Heart left ventricle (tissue), 16 donors: Measurements from ENCODE around the gene SIGLEC5. TPM values are rescaled to one million over a fixed set of nuclear protein-coding genes. Genes with fewer than 3 reads are reported as not detected.
A peak's percentile ranks its signal among the peaks of the same experiment; 100 is the strongest.
"Not testable (repeated sequence)": the region's sequence is repeated elsewhere in the genome, so short reads cannot be mapped to it uniquely, and the experiment has no call there.

Source experiments
- ATAC-seq, 4 donors: fragments of 200-7000 bp; cut with Tn5 transposase; one replicate each; pipeline ENCODE4 v1.9.1; 2020 to 2022; ENCODE audit warnings: moderate library complexity in 4 of 4, mild to moderate bottlenecking in 3 of 4, moderate number of reproducible peaks in 1 of 4
- DNase-seq, 5 donors: peaks; one replicate each; pipeline ENCODE4 v3.0.0-alpha.2; 2020
- H3K27ac ChIP-seq, 12 donors: fragments of 200-600 bp; sonication (generic) in 4 of 12; one replicate each; pipeline versions ENCODE4 v1.5.0 to v1.8.0; 2016 to 2022; ENCODE audit warnings: mild to moderate bottlenecking in 2 of 12
- H3K27me3 ChIP-seq, 9 donors: fragments of 200-600 bp; sonication (generic) in 2 of 9; one replicate each; pipeline versions ENCODE4 v1.5.1 to v1.8.0; 2016 to 2022; ENCODE audit warnings: mild to moderate bottlenecking in 3 of 9
- H3K36me3 ChIP-seq, 9 donors: fragments of 200-600 bp; sonication (generic) in 2 of 9; one replicate each; pipeline versions ENCODE4 v1.5.0 to v1.8.0; 2018 to 2022; ENCODE audit warnings: mild to moderate bottlenecking in 2 of 9
- H3K4me1 ChIP-seq, 12 donors: fragments of 200-600 bp; sonication (generic) in 4 of 12; one replicate each; pipeline versions ENCODE4 v1.5.0 to v1.8.0; 2016 to 2022; ENCODE audit warnings: mild to moderate bottlenecking in 3 of 12
- H3K4me3 ChIP-seq, 12 donors: fragments of 200-600 bp; sonication (generic) in 4 of 12; one replicate each; pipeline versions ENCODE4 v1.5.0 to v1.8.0; 2017 to 2022; ENCODE audit warnings: mild to moderate bottlenecking in 9 of 12, moderate library complexity in 4 of 12
- H3K9me3 ChIP-seq, 12 donors: fragments of 200-600 bp; sonication (generic) in 4 of 12; one replicate each; pipeline versions ENCODE4 v1.5.0 to v1.8.0; 2016 to 2022; ENCODE audit warnings: mild to moderate bottlenecking in 1 of 12
- CTCF ChIP-seq, 12 donors: fragments of 200-600 bp; sonication (generic) in 4 of 12; IDR thresholded peaks; one replicate each; pipeline versions ENCODE4 v1.5.0 to v1.8.0; 2018 to 2022; ENCODE audit warnings: antibody characterized with exemption in 12 of 12, mild to moderate bottlenecking in 5 of 12
- POLR2A ChIP-seq, 2 donors: fragments of 450-650 bp; IDR thresholded peaks; one replicate each; pipeline ENCODE4 v1.6.1; 2017; ENCODE audit warnings: antibody characterized with exemption in 2 of 2, mild to moderate bottlenecking in 2 of 2, moderate library complexity in 2 of 2
- whole genome bisulfite sequencing, 4 donors: extraction: QIAGEN DNeasy Blood & Tissue Kit in 2 of 4; methylation state at CpG; one replicate each; pipeline versions ENCODE4 v1.1.5 to v1.1.7; 2013 to 2018; 5-methylcytosine and 5-hydroxymethylcytosine counted together
- intact Hi-C, 10 donors: fragments of 100-400 bp; cut with DNase I; formaldehyde crosslinking; loops; one replicate each; pipeline versions ENCODE4 v1.11.1 to v1.14.2; 2022
- long read RNA-seq, 3 donors: library from polyadenylated mRNA; unstranded; transcript quantifications; one replicate each; pipeline ENCODE4 v2.0.0, GENCODE V29; 2020 to 2021
- polyA plus RNA-seq, 2 donors: library from polyadenylated mRNA; stranded (reverse); fragments of 200-250 nt; gene quantifications; one replicate each; pipeline ENCODE4 v1.2.3, GENCODE V29; 2013
- total RNA-seq, 9 donors: library from RNA; depleted of rRNA in 2 of 9; stranded (reverse); fragments of >200 nt in 2 of 9; fragmentation: NEBNext Ultra II Directional in 3 of 9; extraction: Animal tissue kit (Norgen Biotek cat#: 25700) in 3 of 9; gene quantifications; one replicate each; pipeline versions ENCODE4 v1.1.0 to v1.2.4, GENCODE V29; 2016 to 2023
- donor health status: ischemic (EF 13 %, LVEDD 7.1; RV severe dilation, severe dysfunction).
- donor health status: healthy with polysubstance abuse.
- donor health status: DM: no; HTN: yes; CAD: no.
- donor health status: DM: no; HTN: no; CAD: no.
- donor health status: ischemic (EF 25% LVEDD 6.9; RV normal size, moderate dysfunction).
- donor health status: ischemic (EF 25% LVEDD 5.7; RV mildly dilated, moderate dysfunction).
- donor health status: healthy.
- donor health status: DM: yes; HTN: yes; CAD: no.
- donor health status: ischemic (EF 35%, LVEDD 5.7; RV mildly dilated, moderate dysfunction).
- donor health status: nonischemic (EF 11% LVEDD 7.7; RV severe dilation, severe dysfunction).
- donor health status: DM: yes; HTN: yes; CAD: no.
- donor health status: PGD.
- donor health status: ischemic (EF 29% LVEDD 5.4; RV normal size, mild dysfunction).
- donor health status: nonischemic (EF 23%, LVEDD 6.1; RV moderate dilation, normal function).

SIGLEC5 gene
- total RNA-seq (1 to 10 TPM in 1 of 9 donors, under 1 TPM in 4, not detected in 4; 0.16 to 1.3 (median 0.24) TPM), polyA plus RNA-seq (under 1 TPM in 1 of 2 donors, not detected in 1; 0.15 TPM)
- long read RNA-seq, donor 1: 0 reads
- long read RNA-seq, donor 2, partial matches to known transcripts: 0 of 1 reads
- long read RNA-seq, donor 2, other reads (novel, unspliced or antisense): 1 of 1 reads
- long read RNA-seq, donor 3: 0 reads

DNA sequence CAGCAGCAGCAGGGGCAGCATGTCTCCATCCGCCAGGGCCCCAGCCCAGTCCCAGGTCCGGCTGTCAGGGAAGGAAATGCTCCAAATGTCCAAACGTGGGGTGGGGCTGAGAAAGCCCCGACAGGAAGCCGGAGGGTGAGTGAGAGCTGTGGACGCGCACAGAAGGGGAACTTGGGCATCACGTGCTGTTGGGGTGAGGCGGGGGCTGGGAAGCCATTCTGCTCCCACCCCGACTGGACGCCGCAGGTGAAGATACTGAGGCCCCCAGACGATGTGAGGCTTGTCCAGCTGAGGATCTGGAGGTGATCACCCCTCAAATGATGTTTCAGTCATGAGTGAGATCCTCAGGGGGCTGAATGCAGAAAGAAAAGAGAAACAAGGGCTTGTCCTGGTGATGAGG is at the start of gene SIGLEC5:
TSS of gene SIGLEC5 (minus strand) at position 87 of the 400 bp plus-strand sequence. CDS start at position 21, 66 bp downstream.
- ATAC-seq: peak in 3 of 4 donors; percentile 60 to 84 (median 71)
- intact Hi-C loops: loop anchor here in 1 of 10 donors (10.0 kb wide), 1 partner anchor 96 kb away; the partner anchor contains the start of gene SIGLEC6
- not testable (repeated sequence) for H3K36me3 ChIP-seq, H3K4me1 ChIP-seq, H3K27ac ChIP-seq, H3K4me3 ChIP-seq, H3K27me3 ChIP-seq, H3K9me3 ChIP-seq
- 56 to 61% (median 57%) methylated on average over 6 to 10 of the region's 13 CpGs; no CpG with 5 or more reads in 1 of the 4 donors for WGBS, 4 donors
- peak in 1 of 5 donors; percentile 39 for DNase-seq

DNA sequence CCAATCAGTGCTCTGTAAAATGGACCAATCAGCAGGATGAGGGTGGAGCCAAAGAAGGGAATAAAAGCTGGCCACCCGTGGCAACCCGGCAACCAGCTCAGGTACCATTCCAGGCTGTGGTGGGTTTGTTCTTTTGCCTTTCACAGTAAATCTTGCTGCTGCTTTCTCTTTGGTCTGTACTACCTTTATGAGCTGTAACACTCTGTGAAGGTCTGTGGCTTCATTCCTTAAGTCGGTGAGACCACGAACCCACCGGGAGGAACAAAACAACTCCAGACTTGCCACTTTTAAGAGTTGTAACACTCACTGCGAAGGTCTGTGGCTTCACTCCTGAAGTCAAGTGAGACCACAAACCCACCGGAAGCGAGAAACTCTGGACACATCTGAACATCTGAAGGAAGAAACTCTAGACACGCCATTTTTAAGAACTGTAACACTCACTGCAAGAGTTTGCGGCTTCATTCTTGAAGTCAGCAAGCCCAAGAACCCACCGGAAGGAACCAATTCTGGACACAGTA is 46.4 kb upstream of the SIGLEC5 start:
- H3K27ac ChIP-seq: no peak overlapping the region

GRCh38 chr19:51675911-51676565 is 45.8 kb upstream of the SIGLEC5 start:
- intact Hi-C loops, ATAC-seq, H3K9me3 ChIP-seq, H3K36me3 ChIP-seq, H3K4me1 ChIP-seq, DNase-seq, H3K4me3 ChIP-seq, H3K27ac ChIP-seq: not testable (repeated sequence)
- H3K27me3 ChIP-seq: peaks cover 0 to 48% (median 0%) of the 10 kb centered on the region in 9 donors
- WGBS, 4 donors: 50 to 65% (median 61%) methylated on average over 7 of the region's 7 CpGs
- peak; percentile 12 to 57 (median 39) for TF ChIP-seq CTCF (IDR thresholded peaks at IDR 0.05)

More for the DNA sequence above, 46.4 kb upstream of the SIGLEC5 start:
- TF ChIP-seq POLR2A (IDR thresholded peaks at IDR 0.05) (no peak), CTCF (IDR thresholded peaks at IDR 0.05) (no peak)
- Histone ChIP-seq H3K4me3 (no peak overlapping the region), H3K4me1 (no peaks in the 10 kb centered on the region), H3K9me3 (no peaks in the 10 kb centered on the region), H3K36me3 (no peaks in the 10 kb centered on the region), H3K27me3 (peaks cover 0 to 42% (median 0%) of the 10 kb centered on the region in 9 donors)
- ATAC-seq (no peak), DNase-seq (no peak)
- intact Hi-C loops: no loop called here
- WGBS, 4 donors: 66 to 86% (median 72%) methylated on average over 10 to 11 of the region's 11 CpGs

DNA sequence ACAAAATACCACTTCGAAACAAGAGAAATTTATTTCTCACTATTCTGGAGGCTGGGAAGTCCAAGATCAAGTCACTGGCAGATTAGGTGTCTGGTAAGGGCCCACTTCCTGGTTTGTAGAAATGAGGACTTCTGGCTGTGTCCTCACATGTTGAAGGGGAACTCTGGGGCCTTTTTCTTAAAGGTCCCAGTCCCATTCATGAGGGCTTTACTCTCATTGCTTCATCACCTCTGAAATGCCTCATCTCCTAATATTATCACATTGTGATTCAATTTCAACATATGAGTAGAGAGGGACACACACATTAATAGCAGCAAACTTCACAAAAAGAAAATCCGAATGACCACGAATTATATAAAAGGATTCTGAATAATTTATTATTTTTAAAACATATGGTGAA is 38.0 kb upstream of the SIGLEC5 start:
- TF ChIP-seq POLR2A (IDR thresholded peaks at IDR 0.05) (no peak), CTCF (IDR thresholded peaks at IDR 0.05) (no peak)
- Histone ChIP-seq H3K4me1 (no peaks in the 10 kb centered on the region), H3K4me3 (no peak overlapping the region), H3K36me3 (no peaks in the 10 kb centered on the region), H3K9me3 (peaks cover 0 to 3% (median 0%) of the 10 kb centered on the region in 12 donors), H3K27ac (no peak overlapping the region), H3K27me3 (peaks cover 0 to 66% (median 6%) of the 10 kb centered on the region in 9 donors)
- ATAC-seq (no peak), DNase-seq (no peak)
- intact Hi-C loops: loop anchor here in 4 of 10 donors (5.0 to 10.0 kb wide), 2 partner anchors 104 to 107 kb away; no protein-coding TSS in a partner anchor
- WGBS, 4 donors: 58 to 94% (median 81%) methylated on average over 3 of the region's 3 CpGs
